A549 treated with dexamethasone at 1 μM for 4 hours (cell line): ENCODE results near the gene LGALS9C. TPM values are rescaled to one million over a fixed set of nuclear protein-coding genes. Genes with fewer than 3 reads are reported as not detected.

Source experiments
- total RNA-seq: library from RNA; stranded (reverse); fragments of 200-300 nt; extraction: Qiagen RNA extraction; gene quantifications from 5 replicates; pipeline ENCODE4 v1.2.3, GENCODE V29; 2022

LGALS9C gene
- 0.19 TPM in 1 of 5 replicates, not detected in the others for total RNA-seq

GRCh38 chr17:18476508-18477308, at the start of gene LGALS9C:
Gene LGALS9C (plus strand): TSS chr17:18476789. CDS start chr17:18476855, 66 bp downstream.

Other genes starting within 250 kb of the LGALS9C start
- 223 to 289 TPM (median 266 TPM) in 5 replicates for gene FLII, start 218.1 kb upstream of the LGALS9C start, total RNA-seq
- gene MIEF2, start 216.1 kb upstream of the LGALS9C start, total RNA-seq: 4.7 to 9.4 TPM (median 9.0 TPM) in 5 replicates
- 26.3 to 38.0 TPM (median 36.8 TPM) in 5 replicates for gene TOP3A, start 161.8 kb upstream of the LGALS9C start, total RNA-seq
- gene SMCR8, start 161.5 kb upstream of the LGALS9C start, total RNA-seq: 12.7 to 18.4 TPM (median 16.7 TPM) in 5 replicates
- gene SHMT1, start 113.2 kb upstream of the LGALS9C start, total RNA-seq: 41.0 to 49.8 TPM (median 48.3 TPM) in 5 replicates
- not detected in 5 replicates for gene EVPLL, start 99.0 kb upstream of the LGALS9C start, total RNA-seq
- gene TBC1D28, start 167.6 kb downstream of the LGALS9C start, total RNA-seq: 0.29 TPM in 1 of 5 replicates, not detected in the others
- gene FOXO3B, start 205.5 kb downstream of the LGALS9C start, total RNA-seq: 1.8 to 4.5 TPM (median 4.1 TPM) in 5 replicates